Measurements from ENCODE around the gene TTLL12. TPM values are rescaled to one million over a fixed set of nuclear protein-coding genes. Genes with fewer than 3 reads are reported as not detected.

TTLL12 gene
- polyA plus RNA-seq, 1 experiment: 5.7 TPM

DNA sequence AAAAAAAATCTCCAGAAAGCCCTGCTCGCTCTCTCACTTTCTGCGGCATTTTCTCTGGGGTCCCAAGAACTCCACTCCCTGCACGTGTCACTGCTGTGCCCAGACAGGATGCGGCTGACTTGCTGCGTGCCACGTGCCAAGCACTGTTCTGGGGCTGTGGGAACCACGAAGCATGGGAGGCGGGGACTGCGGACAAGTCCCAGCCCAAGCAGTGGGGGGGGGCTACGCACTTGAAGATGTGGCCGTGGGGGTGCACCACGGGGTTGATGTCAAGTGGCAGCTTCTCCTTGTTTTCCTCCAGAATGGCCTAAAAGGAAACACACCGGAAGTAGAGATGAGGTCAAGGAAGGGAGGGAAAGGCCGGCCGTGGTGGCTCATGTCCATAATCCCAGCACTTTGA lies 10.8 kb downstream of the TTLL12 start:
- Histone ChIP-seq H3K9me3 (ENCODE audit: control insufficient read depth, insufficient read depth, low read length) (no peaks in the 10 kb centered on the region; the same call in 1 of the 2 replicates), H3K4me3 (ENCODE audit: low read depth, low read length) (no peak overlapping the region), H3K27ac (ENCODE audit: low read depth, low read length) (no peak overlapping the region), H3K27me3 (ENCODE audit: control insufficient read depth, insufficient read depth, low read length) (no peaks in the 10 kb centered on the region)
- DNase-seq (ENCODE audit: low read depth, low spot score): no peak
- ChIA-PET CTCF (interaction anchor here (0.7 to 1.3 kb wide), 2 partner anchors 9 to 12 kb away, joined by 3 to 9 read pairs; no protein-coding TSS in a partner anchor), POLR2A (no interaction called here)
- TF ChIP-seq, protein P1, sequence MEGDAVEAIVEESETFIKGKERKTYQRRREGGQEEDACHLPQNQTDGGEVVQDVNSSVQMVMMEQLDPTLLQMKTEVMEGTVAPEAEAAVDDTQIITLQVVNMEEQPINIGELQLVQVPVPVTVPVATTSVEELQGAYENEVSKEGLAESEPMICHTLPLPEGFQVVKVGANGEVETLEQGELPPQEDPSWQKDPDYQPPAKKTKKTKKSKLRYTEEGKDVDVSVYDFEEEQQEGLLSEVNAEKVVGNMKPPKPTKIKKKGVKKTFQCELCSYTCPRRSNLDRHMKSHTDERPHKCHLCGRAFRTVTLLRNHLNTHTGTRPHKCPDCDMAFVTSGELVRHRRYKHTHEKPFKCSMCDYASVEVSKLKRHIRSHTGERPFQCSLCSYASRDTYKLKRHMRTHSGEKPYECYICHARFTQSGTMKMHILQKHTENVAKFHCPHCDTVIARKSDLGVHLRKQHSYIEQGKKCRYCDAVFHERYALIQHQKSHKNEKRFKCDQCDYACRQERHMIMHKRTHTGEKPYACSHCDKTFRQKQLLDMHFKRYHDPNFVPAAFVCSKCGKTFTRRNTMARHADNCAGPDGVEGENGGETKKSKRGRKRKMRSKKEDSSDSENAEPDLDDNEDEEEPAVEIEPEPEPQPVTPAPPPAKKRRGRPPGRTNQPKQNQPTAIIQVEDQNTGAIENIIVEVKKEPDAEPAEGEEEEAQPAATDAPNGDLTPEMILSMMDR (IDR thresholded peaks at IDR 0.05; ENCODE audit: low read depth, low read length): no peak

DNA sequence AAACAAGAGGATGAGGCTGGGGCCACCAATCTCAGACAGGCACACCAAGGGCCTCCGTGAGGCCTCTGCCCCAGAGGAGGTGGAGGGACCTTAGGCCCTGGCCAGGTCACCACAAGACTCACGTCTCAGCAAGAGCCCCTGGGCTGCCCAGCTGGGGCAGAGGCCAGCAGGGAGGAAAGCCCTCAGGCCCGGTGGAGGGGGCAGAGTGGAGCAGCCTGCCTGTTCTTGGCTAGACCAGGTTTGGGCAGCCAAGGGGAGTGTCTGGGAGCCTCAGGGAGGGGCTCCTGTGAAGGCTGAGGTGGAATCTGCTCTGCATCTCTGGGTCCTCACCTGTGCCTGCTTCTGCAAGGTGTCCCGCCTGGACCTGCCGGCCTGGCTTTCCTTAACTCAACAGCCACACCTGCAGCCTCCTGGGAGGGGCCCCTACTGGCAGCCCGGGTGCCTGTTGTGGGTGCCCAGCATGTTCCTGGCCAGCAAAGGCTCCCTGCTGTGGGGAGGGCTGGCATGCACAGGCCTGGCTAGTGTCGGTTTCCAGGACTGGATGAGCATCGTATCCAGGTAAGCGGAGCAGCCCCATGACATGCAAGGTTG lies 11.9 kb downstream of the TTLL12 start:
- TF ChIP-seq, protein P1 (IDR thresholded peaks at IDR 0.05; ENCODE audit: low read depth, low read length): no peak
- Histone ChIP-seq H3K27me3 (ENCODE audit: control insufficient read depth, insufficient read depth, low read length) (no peaks in the 10 kb centered on the region), H3K9me3 (ENCODE audit: control insufficient read depth, insufficient read depth, low read length) (no peaks in the 10 kb centered on the region; the same call in 1 of the 2 replicates), H3K27ac (ENCODE audit: low read depth, low read length) (no peak overlapping the region), H3K4me3 (ENCODE audit: low read depth, low read length) (no peak overlapping the region)
- DNase-seq (ENCODE audit: low read depth, low spot score): no peak
- POLR2A ChIA-PET: no interaction called here
- CTCF ChIA-PET: no interaction called here

DNA sequence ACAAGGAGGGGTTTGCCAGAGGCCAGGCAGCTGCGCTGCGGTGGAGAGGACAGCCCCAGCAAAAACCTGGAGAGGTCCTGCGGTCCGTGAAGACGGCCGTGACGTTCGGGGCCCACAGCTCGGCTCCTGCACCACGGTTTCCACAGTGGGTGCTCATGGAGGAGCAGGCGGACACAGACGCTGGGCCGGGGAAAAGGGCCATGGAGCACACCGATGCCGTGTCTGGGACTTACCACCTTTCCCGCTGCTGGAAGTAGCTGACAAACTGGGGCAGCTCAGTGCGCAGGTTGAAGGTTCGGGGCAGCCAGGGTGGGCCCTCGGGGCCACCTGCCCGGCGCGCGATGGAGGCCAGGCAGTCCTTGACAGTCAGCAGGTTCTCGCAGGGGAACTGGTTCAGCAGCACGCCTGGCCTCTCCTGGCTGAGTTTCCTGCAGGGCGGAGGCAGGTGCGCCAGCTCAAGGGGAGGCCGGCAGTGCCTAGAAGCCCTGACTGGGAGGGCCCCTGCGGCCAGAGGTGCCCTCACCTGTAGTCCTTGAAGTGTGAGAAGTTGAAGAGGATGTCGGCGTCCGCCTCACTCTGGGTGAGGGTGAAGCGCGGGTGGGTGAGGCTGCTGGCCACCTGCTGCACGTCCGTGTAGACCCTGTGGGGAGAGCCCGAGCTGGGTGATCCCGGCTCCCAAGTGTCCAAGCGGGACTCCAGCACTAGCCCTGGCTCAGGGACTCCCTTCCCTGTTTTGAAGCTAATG lies 12.8 kb downstream of the TTLL12 start:
- ChIA-PET CTCF (no interaction called here), POLR2A (no interaction called here)
- Histone ChIP-seq H3K27ac (ENCODE audit: low read depth, low read length) (no peak overlapping the region), H3K9me3 (ENCODE audit: control insufficient read depth, insufficient read depth, low read length) (no peaks in the 10 kb centered on the region; the same call in 1 of the 2 replicates), H3K27me3 (ENCODE audit: control insufficient read depth, insufficient read depth, low read length) (no peaks in the 10 kb centered on the region), H3K4me3 (ENCODE audit: low read depth, low read length) (no peak overlapping the region)
- TF ChIP-seq, protein P1 (IDR thresholded peaks at IDR 0.05; ENCODE audit: low read depth, low read length): no peak
- DNase-seq (ENCODE audit: low read depth, low spot score): no peak

DNA sequence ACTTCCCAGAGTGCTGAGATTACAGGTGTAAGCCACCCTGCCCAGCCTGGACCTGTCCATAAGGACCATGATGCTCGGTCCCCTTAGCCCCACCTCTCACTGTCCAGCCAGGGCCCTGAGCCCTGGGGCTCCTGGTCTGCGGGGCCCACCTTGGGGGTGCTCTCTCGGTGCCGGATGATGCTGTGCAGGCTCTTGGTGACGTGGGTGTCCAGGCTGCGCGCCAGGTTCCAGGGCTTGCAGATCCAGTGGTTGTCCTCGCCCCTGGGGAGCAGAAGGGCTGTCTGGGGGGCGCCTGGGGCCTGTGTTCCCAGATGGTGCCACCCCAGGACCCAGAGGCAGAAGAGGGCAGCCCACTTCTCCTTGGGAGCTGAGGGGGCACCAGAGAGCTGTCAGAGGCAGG lies 13.4 kb downstream of the TTLL12 start:
- DNase-seq (ENCODE audit: low read depth, low spot score): no peak
- ChIA-PET CTCF (no interaction called here), POLR2A (no interaction called here)
- Histone ChIP-seq H3K4me3 (ENCODE audit: low read depth, low read length) (no peak overlapping the region), H3K27me3 (ENCODE audit: control insufficient read depth, insufficient read depth, low read length) (no peaks in the 10 kb centered on the region), H3K27ac (ENCODE audit: low read depth, low read length) (no peak overlapping the region), H3K9me3 (ENCODE audit: control insufficient read depth, insufficient read depth, low read length) (no peaks in the 10 kb centered on the region; the same call in 1 of the 2 replicates)
- TF ChIP-seq, protein P1 (IDR thresholded peaks at IDR 0.05; ENCODE audit: low read depth, low read length): no peak

DNA sequence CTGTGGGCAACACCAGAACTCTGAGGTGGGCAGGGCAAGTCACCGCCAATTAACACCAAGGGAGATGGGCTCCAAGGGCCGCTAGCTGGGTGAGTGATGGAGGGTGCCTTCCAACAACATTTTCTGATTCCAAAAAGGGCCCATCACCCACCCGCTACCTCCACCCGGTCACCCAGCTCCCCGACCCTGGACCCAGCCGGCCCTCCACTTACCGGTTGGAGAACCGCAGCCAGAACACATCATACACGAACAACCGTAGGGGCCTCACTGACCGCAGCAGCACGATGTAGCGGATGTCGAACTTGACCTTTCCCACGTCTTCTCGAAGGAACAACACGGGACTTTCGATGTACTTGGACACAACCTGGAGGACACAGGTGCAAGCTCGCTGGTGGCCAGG lies 14.7 kb downstream of the TTLL12 start:
- Histone ChIP-seq H3K27me3 (ENCODE audit: control insufficient read depth, insufficient read depth, low read length) (no peaks in the 10 kb centered on the region), H3K4me3 (ENCODE audit: low read depth, low read length) (no peak overlapping the region), H3K9me3 (ENCODE audit: control insufficient read depth, insufficient read depth, low read length) (no peaks in the 10 kb centered on the region; the same call in 1 of the 2 replicates), H3K27ac (ENCODE audit: low read depth, low read length) (no peak overlapping the region)
- DNase-seq (ENCODE audit: low read depth, low spot score): no peak
- TF ChIP-seq, protein P1 (IDR thresholded peaks at IDR 0.05; ENCODE audit: low read depth, low read length): no peak
- CTCF ChIA-PET: no interaction called here
- POLR2A ChIA-PET: interaction anchor here (1.5 kb wide), 1 partner anchor 8 kb away, joined by 9 read pairs; no protein-coding TSS in a partner anchor

Measured in AG04450 (cell line).